Loucy (cell line): ENCODE results near the gene ACIN1.

Experiments
- H2AFZ ChIP-seq: fragments of 200-600 bp; sonication (generic); 2 replicates; pipeline ENCODE4 v1.6.0; 2016; ENCODE audit warnings: antibody characterized with exemption, mild to moderate bottlenecking, low read length, moderate library complexity
- H3F3A ChIP-seq: fragments of 200-600 bp; 2 replicates; pipeline ENCODE4 v1.6.0; 2016; ENCODE audit warnings: antibody characterized with exemption, low read depth, mild to moderate bottlenecking
- H3K27me3 ChIP-seq: fragments of 200-600 bp; sonication (generic); 2 replicates; pipeline ENCODE4 v1.6.1; 2014; ENCODE audit warnings: low read length, mild to moderate bottlenecking; ENCODE audit not compliant: insufficient read depth, poor library complexity, severe bottlenecking
- H3K36me3 ChIP-seq: fragments of 200-600 bp; sonication (generic); 2 replicates; pipeline ENCODE4 v1.6.1; 2016; ENCODE audit warnings: low read length; ENCODE audit not compliant: insufficient read depth
- H3K4me1 ChIP-seq: fragments of 200-600 bp; sonication (generic); 2 replicates; pipeline ENCODE4 v1.5.1; 2014; ENCODE audit warnings: low read length, mild to moderate bottlenecking; ENCODE audit not compliant: insufficient read depth, poor library complexity, severe bottlenecking
- H3K4me2 ChIP-seq: fragments of 200-600 bp; sonication (generic); 2 replicates; pipeline ENCODE4 v1.6.0; 2014; ENCODE audit warnings: antibody characterized with exemption, low read length, low read depth, mild to moderate bottlenecking; ENCODE audit not compliant: poor library complexity, severe bottlenecking
- H3K4me3 ChIP-seq: fragments of 200-600 bp; sonication (generic); 2 replicates; pipeline ENCODE4 v1.5.1; 2014; ENCODE audit warnings: low read length, mild to moderate bottlenecking, mixed read lengths; ENCODE audit not compliant: poor library complexity, severe bottlenecking
- H3K79me2 ChIP-seq: fragments of 200-600 bp; sonication (generic); 2 replicates; pipeline ENCODE4 v1.6.1; 2014; ENCODE audit warnings: low read length; ENCODE audit not compliant: insufficient read depth
- H3K9ac ChIP-seq: fragments of 200-600 bp; sonication (generic); 2 replicates; pipeline ENCODE4 v1.6.0; 2014; ENCODE audit warnings: mild to moderate bottlenecking, low read depth, low read length, moderate library complexity; ENCODE audit not compliant: poor library complexity, severe bottlenecking
- H3K9me2 ChIP-seq: fragments of 200-600 bp; sonication (generic); replicated peaks from 2 replicates; pipeline ENCODE4 v1.6.1; 2016; ENCODE audit warnings: low read depth, low read length, mixed read lengths
- H3K9me3 ChIP-seq: fragments of 200-600 bp; sonication (generic); 2 replicates; pipeline ENCODE4 v1.6.1; 2014; ENCODE audit warnings: mild to moderate bottlenecking, antibody characterized with exemption, low read length, low read depth; ENCODE audit not compliant: insufficient read depth
- H4K20me1 ChIP-seq: fragments of 200-600 bp; sonication (generic); 2 replicates; pipeline ENCODE4 v1.6.0; 2014; ENCODE audit warnings: antibody characterized with exemption, low read length, mild to moderate bottlenecking; ENCODE audit not compliant: insufficient read depth, poor library complexity, severe bottlenecking
- EZH2phosphoT487 ChIP-seq: fragments of 200-600 bp; IDR thresholded peaks from 2 replicates; pipeline ENCODE4 v1.6.1; 2018; ENCODE audit warnings: antibody characterized with exemption, mild to moderate bottlenecking, moderate library complexity, borderline replicate concordance
- TF ChIP-seq, protein P1 (sequence below): fragments of 200-600 bp; sonication (generic); conservative IDR thresholded peaks from 2 replicates; pipeline ENCODE4 v1.5.1; 2014; ENCODE audit warnings: mild to moderate bottlenecking, antibody characterized with exemption, low read length

The ACIN1 gene

DNA sequence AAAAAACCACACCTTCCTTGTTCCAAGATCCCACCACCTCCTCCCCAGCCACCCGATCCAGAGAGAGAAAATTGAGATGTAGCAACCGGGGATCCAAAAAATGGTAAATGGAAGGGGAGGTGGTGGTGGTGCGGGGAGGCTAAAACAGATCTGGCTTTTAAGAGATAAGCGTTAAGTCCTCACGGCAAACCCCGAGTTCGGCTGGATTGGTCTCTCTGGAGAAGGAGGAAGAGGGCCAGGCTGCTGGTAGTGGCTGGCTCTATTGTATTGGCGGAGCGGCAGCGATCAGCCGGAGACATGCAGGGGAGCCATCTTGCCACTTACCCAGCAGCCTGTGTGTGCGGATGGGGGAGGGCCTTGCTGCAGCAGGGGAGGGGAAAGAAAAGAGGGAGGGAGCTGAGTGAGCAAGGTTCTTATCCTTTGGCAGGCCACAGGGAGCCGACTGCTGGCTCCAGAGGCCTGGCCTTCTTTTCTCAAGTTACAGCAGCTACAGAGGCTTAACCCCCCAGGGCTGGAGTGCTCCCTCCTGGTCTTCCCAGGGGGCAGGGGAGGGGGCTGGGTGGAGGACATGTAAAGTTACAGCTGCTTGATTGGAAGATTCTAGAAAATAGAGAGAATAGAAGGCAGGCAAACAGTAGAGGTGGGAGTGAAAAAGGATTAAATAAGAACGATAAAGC lies 23.6 kb downstream of the ACIN1 start:
- peaks cover 48% of the 10 kb centered on the region for H3K79me2 ChIP-seq
- H2AFZ ChIP-seq = peak overlapping the region; percentile 19
- peak overlapping the region; percentile 96 for H3K4me2 ChIP-seq
- no peaks in the 10 kb centered on the region for H3K9me2 ChIP-seq
- TF ChIP-seq EZH2phosphoT487 = no peak
- TF ChIP-seq, protein P1, sequence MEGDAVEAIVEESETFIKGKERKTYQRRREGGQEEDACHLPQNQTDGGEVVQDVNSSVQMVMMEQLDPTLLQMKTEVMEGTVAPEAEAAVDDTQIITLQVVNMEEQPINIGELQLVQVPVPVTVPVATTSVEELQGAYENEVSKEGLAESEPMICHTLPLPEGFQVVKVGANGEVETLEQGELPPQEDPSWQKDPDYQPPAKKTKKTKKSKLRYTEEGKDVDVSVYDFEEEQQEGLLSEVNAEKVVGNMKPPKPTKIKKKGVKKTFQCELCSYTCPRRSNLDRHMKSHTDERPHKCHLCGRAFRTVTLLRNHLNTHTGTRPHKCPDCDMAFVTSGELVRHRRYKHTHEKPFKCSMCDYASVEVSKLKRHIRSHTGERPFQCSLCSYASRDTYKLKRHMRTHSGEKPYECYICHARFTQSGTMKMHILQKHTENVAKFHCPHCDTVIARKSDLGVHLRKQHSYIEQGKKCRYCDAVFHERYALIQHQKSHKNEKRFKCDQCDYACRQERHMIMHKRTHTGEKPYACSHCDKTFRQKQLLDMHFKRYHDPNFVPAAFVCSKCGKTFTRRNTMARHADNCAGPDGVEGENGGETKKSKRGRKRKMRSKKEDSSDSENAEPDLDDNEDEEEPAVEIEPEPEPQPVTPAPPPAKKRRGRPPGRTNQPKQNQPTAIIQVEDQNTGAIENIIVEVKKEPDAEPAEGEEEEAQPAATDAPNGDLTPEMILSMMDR = no peak
- H3F3A ChIP-seq = no peaks in the 10 kb centered on the region
- H3K4me3 ChIP-seq = peak overlapping the region; percentile 95
- peaks cover 34% of the 10 kb centered on the region for H4K20me1 ChIP-seq
- H3K9ac ChIP-seq = peak overlapping the region; percentile 96
- peaks cover 57% of the 10 kb centered on the region for H3K36me3 ChIP-seq
- H3K4me1 ChIP-seq = peaks cover 19% of the 10 kb centered on the region
- no peaks in the 10 kb centered on the region for H3K9me3 ChIP-seq
- no peaks in the 10 kb centered on the region for H3K27me3 ChIP-seq

DNA sequence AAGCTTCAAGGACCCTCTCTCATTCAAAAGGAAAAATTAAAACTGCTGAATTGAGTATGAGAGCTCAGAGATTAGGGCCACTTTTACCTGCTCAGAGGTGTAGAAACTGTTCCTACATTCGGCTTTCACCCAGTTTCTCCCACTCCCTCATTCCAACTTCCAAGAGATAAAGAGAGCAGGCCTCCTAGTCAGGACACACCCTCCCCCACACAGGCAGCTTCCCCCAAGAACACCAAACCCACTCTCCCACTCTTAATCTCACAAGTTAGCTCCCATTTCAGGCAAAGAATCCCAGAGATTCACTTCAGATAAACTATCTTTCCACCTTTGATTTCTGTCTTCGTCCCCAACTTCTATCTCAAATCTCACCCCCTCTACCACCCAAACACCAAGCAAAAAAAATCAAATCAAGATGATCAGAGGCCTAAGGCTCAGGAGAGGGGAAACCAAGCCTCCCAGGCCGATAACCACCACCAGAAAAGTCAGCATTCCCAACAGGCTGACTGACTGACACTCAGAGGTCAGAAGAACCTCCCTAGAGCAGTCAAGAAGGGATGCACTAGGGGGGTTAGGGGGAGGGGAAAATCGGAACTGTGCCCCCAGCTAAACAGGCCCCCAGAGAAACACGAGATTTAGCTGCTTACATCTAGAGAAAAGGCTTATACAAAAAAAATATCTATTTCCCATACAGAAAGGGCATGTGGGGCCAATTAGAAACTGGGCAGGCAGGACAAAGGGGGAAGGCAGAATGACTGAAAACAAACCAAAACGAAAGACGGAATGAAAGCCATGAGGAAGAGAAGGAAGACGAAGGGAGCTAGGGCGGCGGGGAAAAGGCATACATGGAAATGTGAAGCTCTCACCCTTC lies 24.4 kb downstream of the ACIN1 start:
- peak overlapping the region; percentile 95 for H3K4me3 ChIP-seq
- H3K4me1 ChIP-seq = peaks cover 19% of the 10 kb centered on the region
- H4K20me1 ChIP-seq = peaks cover 41% of the 10 kb centered on the region
- H3K9me3 ChIP-seq = no peaks in the 10 kb centered on the region
- H3K27me3 ChIP-seq = no peaks in the 10 kb centered on the region
- no peaks in the 10 kb centered on the region for H3F3A ChIP-seq
- no peak overlapping the region for H2AFZ ChIP-seq
- no peak for TF ChIP-seq EZH2phosphoT487
- TF ChIP-seq, protein P1 = no peak
- H3K9ac ChIP-seq = peak overlapping the region; percentile 96
- H3K4me2 ChIP-seq = peak overlapping the region; percentile 96
- no peaks in the 10 kb centered on the region for H3K9me2 ChIP-seq
- peaks cover 58% of the 10 kb centered on the region; the same call in 1 of the 2 replicates for H3K36me3 ChIP-seq
- peaks cover 57% of the 10 kb centered on the region for H3K79me2 ChIP-seq

DNA sequence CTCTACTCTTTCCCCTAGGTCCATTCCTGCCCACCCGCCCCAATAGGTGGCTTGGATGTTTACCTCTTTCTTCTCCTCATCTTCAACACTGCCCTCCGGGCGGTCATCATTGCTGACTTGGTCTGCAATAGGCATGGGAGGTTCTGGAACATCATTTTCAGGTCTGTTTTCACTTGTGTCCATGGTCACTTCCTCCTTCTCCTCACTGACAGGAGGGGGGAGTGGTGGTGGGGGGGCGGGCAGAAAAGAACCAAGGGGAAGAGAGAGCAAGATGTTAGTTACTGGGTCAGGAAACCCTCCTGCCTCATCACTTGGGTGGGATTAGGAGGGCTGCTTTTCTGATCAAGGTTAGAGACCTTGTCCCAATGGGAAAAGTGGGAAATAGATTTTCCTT lies 25.5 kb downstream of the ACIN1 start:
- Histone ChIP-seq H3K4me1 (peaks cover 19% of the 10 kb centered on the region), H2AFZ (no peak overlapping the region), H3K9me3 (no peaks in the 10 kb centered on the region), H3K4me2 (peak overlapping the region; percentile 59), H3K27me3 (no peaks in the 10 kb centered on the region), H3K36me3 (peaks cover 55% of the 10 kb centered on the region; the same call in 1 of the 2 replicates), H3K79me2 (peaks cover 58% of the 10 kb centered on the region), H3F3A (no peaks in the 10 kb centered on the region), H3K4me3 (peak overlapping the region; percentile 7), H3K9ac (peak overlapping the region; percentile 6), H3K9me2 (no peaks in the 10 kb centered on the region), H4K20me1 (peaks cover 44% of the 10 kb centered on the region)
- TF ChIP-seq, protein P1 = no peak
- TF ChIP-seq EZH2phosphoT487 = no peak
